ENCODE data around the gene ABCA2.

DNA sequence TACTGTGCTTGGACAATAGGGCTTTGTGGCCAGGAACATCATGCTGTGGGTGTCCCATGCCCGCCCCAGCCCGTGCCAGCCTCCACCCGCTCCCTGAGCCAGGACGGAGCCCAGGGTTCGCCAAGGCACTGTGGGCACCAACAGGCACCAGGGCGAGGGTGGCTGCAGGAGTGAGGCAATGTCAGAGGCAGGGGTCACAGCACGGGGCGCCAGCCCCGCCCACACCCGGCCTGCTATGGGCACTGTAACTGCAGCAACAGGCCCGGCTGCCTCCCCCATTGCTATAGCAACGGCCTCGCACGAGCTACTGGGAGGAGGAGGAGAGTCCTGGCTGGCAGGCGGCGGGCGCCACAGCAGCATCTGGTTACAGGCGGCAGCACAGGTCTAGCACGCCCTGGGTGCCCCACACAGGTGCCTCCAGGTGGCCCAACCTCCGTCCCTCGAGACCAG lies 2.5 kb downstream of the ABCA2 start:
- TF ChIP-seq FOXK2 (IDR thresholded peaks at IDR 0.05), result no peak
- TF ChIP-seq SUZ12 (IDR thresholded peaks at IDR 0.05), result no peak
- no peak for TF ChIP-seq FOXM1 (IDR thresholded peaks at IDR 0.05; ENCODE audit: borderline replicate concordance)
- no peak for TF ChIP-seq CTBP1 (IDR thresholded peaks at IDR 0.05; ENCODE audit: borderline replicate concordance)
- TF ChIP-seq BHLHE40 (IDR thresholded peaks at IDR 0.05; ENCODE audit: borderline replicate concordance), result no peak
- TF ChIP-seq TARDBP (IDR thresholded peaks at IDR 0.05), result no peak
- TF ChIP-seq SP1 (IDR thresholded peaks at IDR 0.05), result no peak
- no peak for TF ChIP-seq FOXA1 (IDR thresholded peaks at IDR 0.05)
- no peak for TF ChIP-seq NFRKB (IDR thresholded peaks at IDR 0.05)
- no peak for TF ChIP-seq L3MBTL2 (conservative IDR thresholded peaks at IDR 0.05)
- TF ChIP-seq ARNT (IDR thresholded peaks at IDR 0.05), result no peak
- no peak for TF ChIP-seq HDGF (IDR thresholded peaks at IDR 0.05; ENCODE audit: borderline replicate concordance)
- TF ChIP-seq ZNF384 (IDR thresholded peaks at IDR 0.05), result no peak
- TF ChIP-seq, protein P1, sequence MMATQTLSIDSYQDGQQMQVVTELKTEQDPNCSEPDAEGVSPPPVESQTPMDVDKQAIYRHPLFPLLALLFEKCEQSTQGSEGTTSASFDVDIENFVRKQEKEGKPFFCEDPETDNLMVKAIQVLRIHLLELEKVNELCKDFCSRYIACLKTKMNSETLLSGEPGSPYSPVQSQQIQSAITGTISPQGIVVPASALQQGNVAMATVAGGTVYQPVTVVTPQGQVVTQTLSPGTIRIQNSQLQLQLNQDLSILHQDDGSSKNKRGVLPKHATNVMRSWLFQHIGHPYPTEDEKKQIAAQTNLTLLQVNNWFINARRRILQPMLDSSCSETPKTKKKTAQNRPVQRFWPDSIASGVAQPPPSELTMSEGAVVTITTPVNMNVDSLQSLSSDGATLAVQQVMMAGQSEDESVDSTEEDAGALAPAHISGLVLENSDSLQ (IDR thresholded peaks at IDR 0.05), result no peak
